VCaP (cell line): ENCODE data around the gene PADI1.

ENCODE experiments used
- H3K27ac ChIP-seq: fragments of 450-650 bp; 2 replicates; pipeline ENCODE4 v1.5.1; 2017
- TF ChIP-seq, protein P1 (sequence below): fragments of 450-650 bp; conservative IDR thresholded peaks from 2 replicates; pipeline ENCODE4 v1.5.1; 2017; ENCODE audit warnings: mild to moderate bottlenecking, moderate library complexity

PADI1 gene

GRCh38 chr1:17250601-17251000, 45.7 kb downstream of the PADI1 start:
- TF ChIP-seq, protein P1, sequence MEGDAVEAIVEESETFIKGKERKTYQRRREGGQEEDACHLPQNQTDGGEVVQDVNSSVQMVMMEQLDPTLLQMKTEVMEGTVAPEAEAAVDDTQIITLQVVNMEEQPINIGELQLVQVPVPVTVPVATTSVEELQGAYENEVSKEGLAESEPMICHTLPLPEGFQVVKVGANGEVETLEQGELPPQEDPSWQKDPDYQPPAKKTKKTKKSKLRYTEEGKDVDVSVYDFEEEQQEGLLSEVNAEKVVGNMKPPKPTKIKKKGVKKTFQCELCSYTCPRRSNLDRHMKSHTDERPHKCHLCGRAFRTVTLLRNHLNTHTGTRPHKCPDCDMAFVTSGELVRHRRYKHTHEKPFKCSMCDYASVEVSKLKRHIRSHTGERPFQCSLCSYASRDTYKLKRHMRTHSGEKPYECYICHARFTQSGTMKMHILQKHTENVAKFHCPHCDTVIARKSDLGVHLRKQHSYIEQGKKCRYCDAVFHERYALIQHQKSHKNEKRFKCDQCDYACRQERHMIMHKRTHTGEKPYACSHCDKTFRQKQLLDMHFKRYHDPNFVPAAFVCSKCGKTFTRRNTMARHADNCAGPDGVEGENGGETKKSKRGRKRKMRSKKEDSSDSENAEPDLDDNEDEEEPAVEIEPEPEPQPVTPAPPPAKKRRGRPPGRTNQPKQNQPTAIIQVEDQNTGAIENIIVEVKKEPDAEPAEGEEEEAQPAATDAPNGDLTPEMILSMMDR = no peak

GRCh38 chr1:17251246-17251645, 46.3 kb downstream of the PADI1 start:
- TF ChIP-seq, protein P1 = no peak
- no peak overlapping the region for H3K27ac ChIP-seq

More at GRCh38 chr1:17250601-17251000, 45.7 kb downstream of the PADI1 start:
- H3K27ac ChIP-seq = no peak overlapping the region

DNA sequence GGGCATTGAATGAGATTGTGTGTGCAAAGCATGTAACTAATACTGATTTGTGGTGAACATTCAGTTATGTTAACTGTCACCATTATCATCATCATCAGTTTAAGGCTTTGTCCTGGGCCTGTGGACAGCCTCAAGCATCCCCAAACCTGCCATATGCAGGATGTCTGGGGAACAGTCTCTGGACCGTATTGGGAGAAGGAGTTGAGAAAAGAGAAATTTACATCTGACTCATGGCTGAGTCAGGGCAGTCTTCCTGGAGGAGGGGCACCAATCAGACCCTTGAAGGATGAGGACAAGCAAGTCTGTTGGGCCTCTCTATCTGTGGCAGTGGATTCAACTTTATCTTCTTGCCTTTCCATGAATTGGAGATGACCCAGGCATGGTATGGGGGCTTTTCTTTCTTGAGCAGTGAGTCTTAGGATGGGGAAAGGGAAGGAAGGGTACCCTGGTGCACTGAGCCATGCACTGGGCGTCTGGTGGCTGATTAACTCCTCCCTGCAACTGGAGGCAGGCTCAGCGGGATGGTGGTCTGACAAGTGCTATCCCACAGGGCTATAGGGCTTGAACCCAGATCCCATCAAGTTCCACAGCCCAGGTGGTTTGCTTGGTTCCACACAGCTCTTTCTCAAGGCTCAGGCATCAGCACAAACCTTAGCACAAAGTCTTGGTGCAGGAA, 46.9 kb downstream of the PADI1 start:
- TF ChIP-seq, protein P1 = no peak
- no peak overlapping the region for H3K27ac ChIP-seq

- TF ChIP-seq, protein P1 = no peak
- H3K27ac ChIP-seq = no peak overlapping the region
These were observed 50.4 kb downstream of the PADI1 start for GRCh38 chr1:17255336-17255735.

DNA sequence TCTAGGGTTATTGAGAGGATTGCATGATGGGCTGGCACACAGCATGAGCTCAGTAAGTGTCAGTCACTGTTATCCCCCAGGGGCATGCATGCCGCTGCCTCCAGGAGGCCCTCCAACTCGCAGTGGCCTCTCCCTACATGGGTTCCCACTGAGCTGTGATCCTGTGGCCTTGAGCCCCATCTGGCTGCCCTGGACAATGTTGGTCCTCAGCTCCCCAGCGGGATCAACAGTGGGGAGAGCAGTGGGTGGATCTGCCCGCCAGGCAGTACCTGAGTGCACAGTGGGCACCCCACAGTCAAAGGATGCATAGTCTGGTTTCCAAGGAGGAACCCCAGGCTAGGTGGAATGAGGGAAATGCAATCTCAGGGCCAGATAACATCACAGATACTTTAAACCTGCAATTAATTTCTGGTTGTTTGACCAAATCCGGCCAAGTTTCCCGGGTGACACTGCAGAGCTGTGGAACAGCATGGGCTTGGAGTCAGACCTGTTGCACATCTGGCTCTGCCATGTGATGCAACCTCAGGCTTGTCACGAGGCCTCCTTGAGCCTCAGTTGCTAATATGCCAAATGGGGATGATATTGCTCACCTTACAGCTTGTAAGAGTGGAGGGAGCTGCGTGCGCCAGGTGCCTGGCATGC, 53.3 kb downstream of the PADI1 start:
- H3K27ac ChIP-seq = no peak overlapping the region
- TF ChIP-seq, protein P1 = no peak

DNA sequence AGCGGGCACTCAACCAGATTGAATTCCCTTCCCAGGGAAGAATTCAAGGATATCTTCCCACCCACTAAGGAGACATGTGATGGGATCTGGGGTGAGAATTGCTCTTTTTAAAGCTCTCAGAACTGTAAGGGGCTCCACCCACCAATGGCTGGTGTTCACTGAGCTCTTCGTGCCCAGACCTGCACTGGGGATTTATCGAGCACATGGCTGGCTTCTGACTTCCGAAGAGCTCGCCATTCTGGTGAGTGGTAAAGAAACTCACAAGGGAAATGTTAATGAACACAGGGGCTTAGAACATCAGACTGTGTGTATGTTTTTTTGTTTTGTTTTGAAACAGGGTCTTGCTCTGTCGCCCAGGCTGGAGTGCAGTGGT, 53.8 kb downstream of the PADI1 start:
- TF ChIP-seq, protein P1 = no peak
- H3K27ac ChIP-seq = no peak overlapping the region

- H3K27ac ChIP-seq = no peak overlapping the region
- TF ChIP-seq, protein P1 = no peak
These were observed 54.4 kb downstream of the PADI1 start for GRCh38 chr1:17259233-17259873.
